ENCODE results near the gene PARD3.

DNA sequence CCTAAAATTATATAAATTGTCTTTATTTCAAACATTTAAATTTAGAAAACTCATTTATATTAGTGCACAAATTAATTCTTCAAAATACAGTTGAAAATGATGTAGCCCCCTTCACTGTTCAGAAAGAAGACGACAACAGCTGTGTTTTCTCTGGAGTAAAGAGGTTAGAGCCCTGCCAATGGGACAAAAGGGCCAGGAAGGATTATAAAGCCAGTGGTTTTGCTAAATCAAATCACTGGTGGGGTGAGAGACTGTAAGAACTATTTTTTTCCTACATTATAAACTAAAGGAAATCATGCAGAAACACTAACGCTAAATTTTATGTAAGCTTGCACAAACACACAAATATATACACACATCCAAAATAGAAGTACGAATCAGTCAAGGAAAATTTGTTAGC lies 386.6 kb downstream of the PARD3 start:
- TF ChIP-seq EZH2 (IDR thresholded peaks at IDR 0.05; ENCODE audit: borderline replicate concordance, low read depth, low read length, severe bottlenecking): no peak
- TF ChIP-seq, protein P1, sequence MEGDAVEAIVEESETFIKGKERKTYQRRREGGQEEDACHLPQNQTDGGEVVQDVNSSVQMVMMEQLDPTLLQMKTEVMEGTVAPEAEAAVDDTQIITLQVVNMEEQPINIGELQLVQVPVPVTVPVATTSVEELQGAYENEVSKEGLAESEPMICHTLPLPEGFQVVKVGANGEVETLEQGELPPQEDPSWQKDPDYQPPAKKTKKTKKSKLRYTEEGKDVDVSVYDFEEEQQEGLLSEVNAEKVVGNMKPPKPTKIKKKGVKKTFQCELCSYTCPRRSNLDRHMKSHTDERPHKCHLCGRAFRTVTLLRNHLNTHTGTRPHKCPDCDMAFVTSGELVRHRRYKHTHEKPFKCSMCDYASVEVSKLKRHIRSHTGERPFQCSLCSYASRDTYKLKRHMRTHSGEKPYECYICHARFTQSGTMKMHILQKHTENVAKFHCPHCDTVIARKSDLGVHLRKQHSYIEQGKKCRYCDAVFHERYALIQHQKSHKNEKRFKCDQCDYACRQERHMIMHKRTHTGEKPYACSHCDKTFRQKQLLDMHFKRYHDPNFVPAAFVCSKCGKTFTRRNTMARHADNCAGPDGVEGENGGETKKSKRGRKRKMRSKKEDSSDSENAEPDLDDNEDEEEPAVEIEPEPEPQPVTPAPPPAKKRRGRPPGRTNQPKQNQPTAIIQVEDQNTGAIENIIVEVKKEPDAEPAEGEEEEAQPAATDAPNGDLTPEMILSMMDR (IDR thresholded peaks at IDR 0.05; ENCODE audit: borderline replicate concordance, extremely low read depth, low read length, poor library complexity, severe bottlenecking): no peak
